GM21447 (cell line): Measurements from ENCODE around the gene ZBTB40.

Source experiments
- ATAC-seq: cut with Tn5 transposase; IDR thresholded peaks from one replicate; pipeline ENCODE4 v1.9.1; 2021; ENCODE audit not compliant: unreplicated experiment

ZBTB40 gene

GRCh38 chr1:22552021-22552420 lies 100.4 kb downstream of the ZBTB40 start:
- no peak for ATAC-seq

- no peak for ATAC-seq
Measured at GRCh38 chr1:22553104-22553880, 101.6 kb downstream of the ZBTB40 start.

GRCh38 chr1:22553991-22554522 lies 102.4 kb downstream of the ZBTB40 start:
- ATAC-seq: no peak

GRCh38 chr1:22555371-22555656 lies 103.7 kb downstream of the ZBTB40 start:
- no peak for ATAC-seq

- ATAC-seq: no peak
Measured at GRCh38 chr1:22556391-22557104, 104.9 kb downstream of the ZBTB40 start.

- no peak for ATAC-seq
Measured at GRCh38 chr1:22557341-22557950, 105.8 kb downstream of the ZBTB40 start.

- ATAC-seq: no peak
Measured at GRCh38 chr1:22562584-22563583, 111.2 kb downstream of the ZBTB40 start, which contains the start of gene EPHA8. TSS of gene EPHA8 (plus strand) at chr1:22563489. CDS start at chr1:22563636, 147 bp downstream.

GRCh38 chr1:22563671-22564602 lies 112.3 kb downstream of the ZBTB40 start:
- no peak for ATAC-seq

- no peak for ATAC-seq
Measured at GRCh38 chr1:22566161-22566560, 114.5 kb downstream of the ZBTB40 start.

GRCh38 chr1:22567197-22567596 lies 115.5 kb downstream of the ZBTB40 start:
- no peak for ATAC-seq

- ATAC-seq: no peak
Measured at GRCh38 chr1:22567994-22568393, 116.3 kb downstream of the ZBTB40 start.

GRCh38 chr1:22569269-22569668 lies 117.6 kb downstream of the ZBTB40 start:
- ATAC-seq: no peak

- no peak for ATAC-seq
Measured at GRCh38 chr1:22570140-22570909, 118.7 kb downstream of the ZBTB40 start.

GRCh38 chr1:22572818-22573217 lies 121.2 kb downstream of the ZBTB40 start:
- ATAC-seq: no peak

GRCh38 chr1:22573237-22573636 lies 121.6 kb downstream of the ZBTB40 start:
- no peak for ATAC-seq

GRCh38 chr1:22575532-22576149 lies 124.0 kb downstream of the ZBTB40 start:
- ATAC-seq: no peak

GRCh38 chr1:22576150-22576544 lies 124.5 kb downstream of the ZBTB40 start:
- no peak for ATAC-seq

GRCh38 chr1:22576617-22577016 lies 125.0 kb downstream of the ZBTB40 start:
- no peak for ATAC-seq
